Left renal cortex interstitium (tissue), 4 donors: ENCODE results near the gene B4GALT1. TPM values are rescaled to one million over a fixed set of nuclear protein-coding genes. Genes with fewer than 3 reads are reported as not detected.

Source experiments
- DNase-seq, 4 donors: peaks; one replicate each; pipeline ENCODE4 v3.0.0-alpha.2; 2013; ENCODE audit warnings: low read depth in 4 of 4, low spot score in 2 of 4, missing footprints in 1 of 4
- polyA plus RNA-seq, 4 donors: library from polyadenylated mRNA; unstranded; fragments of 120-200 nt; gene quantifications; one replicate each; pipeline ENCODE4 v1.2.1, GENCODE V29; 2013; ENCODE audit not compliant: insufficient read length in 4 of 4

The B4GALT1 gene
- polyA plus RNA-seq, 4 donors: 82.9 to 117 (median 105) TPM

DNA sequence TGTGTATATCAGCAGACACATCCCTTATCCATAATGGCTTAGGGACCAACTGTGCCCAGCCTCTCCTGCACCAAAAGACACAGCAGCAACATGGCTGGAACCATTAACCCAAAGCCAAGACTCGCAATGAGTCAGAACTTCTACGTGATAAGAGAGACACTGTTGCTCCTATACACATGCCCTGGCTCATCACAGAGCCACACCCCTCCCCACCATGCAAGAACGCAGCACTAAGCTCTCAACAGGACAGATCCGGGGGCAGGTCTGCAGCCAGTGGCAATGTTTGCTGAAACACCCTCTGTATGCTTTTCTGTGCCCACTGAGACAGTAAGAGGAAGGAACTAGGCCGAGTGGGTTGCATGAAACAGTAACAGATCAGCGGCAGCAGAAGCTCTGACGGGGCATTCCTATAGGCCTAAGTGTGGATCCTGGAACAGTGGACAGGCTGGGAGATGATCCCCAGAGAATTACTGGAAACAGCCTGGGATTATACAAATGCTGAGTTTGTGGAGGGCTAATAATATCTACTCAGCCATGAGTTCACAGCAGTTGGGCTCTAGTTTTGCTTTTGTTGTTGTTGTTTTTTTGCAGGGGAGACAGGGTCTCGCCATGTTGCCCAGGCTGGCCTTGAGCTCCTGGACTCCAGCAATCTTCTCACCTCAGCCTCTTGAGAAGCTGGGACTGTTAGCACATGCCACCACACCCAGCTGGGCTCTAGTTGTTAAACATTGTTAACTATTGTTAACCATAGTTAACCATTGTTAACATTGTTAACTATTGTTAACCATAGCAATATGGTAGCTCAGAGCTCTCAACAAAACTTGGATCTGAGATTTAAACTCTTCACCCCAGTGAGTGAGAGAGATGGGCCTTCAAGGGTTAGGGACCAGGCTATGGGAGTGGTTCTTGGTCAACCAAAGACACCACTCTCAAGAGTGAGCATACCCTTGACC, 41.0 kb downstream of the B4GALT1 start:
- DNase-seq: no peak

DNA sequence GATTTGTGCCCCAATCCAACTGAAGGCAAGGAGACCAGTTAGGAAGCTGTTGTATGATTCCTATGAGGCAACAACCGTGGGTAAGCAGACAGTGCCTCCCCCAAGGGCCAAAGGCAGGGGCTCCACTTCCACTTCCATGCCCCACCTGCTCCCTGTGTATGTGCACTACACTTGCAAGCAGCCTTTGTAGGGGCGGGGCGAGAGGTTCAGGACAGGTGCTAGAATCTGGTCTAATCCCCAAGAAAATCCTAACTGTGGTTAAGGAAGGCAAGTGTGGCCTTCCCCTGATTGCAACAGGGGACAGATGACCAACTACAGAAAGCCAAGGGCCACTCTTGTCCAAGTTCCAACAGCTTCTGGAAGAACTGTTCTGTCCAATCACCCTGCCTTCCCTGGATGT, 41.7 kb downstream of the B4GALT1 start:
- no peak for DNase-seq

DNA sequence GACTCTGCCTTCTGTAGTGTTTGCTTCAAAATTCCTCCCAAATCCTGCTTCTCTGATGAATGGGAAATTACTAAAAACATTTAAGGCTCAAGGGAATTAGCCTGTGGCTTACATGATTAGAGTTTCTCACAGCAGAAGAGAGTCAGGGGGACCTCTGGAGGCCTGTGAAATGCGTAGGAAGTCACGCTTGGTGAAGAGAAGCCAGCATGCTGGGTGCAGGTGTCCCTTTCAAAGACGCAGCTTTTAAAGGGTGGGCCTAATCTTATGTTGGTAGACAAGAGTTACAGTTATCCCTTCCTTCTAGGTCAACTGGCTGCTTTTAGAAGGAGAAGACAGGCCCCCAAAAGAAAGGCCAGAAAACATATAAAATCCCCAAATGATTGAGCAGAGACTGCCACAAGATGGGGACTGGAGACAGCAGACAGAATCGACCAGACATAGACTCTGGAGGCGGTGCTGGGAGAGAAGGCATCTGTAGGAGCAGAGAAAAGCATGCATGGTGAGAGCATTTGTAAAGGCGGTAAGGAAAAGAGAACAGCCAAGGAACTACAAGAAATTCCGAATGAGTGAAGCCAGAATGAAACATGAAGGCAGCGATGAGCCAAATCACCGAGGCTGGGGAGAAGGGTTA, 42.3 kb downstream of the B4GALT1 start:
- DNase-seq: no peak

DNA sequence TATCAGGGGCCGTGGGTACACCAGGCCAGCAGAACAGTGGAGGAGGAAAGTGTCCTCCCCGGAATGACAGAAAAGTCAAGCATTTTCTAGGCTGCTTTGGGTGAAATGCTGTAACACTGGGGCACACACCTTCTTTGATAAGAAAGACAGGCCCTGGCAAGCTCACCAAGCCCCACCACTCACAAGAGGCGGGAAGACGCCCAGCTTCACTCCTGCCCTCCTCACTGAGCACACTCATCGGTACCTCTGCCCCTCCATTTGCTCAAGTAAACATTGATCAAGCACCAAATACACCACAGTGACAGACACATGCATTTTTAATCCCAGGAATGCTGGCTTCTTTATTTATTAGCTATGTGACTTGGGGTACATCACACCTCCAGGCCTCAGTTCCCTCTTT, 43.1 kb downstream of the B4GALT1 start:
- DNase-seq: no peak

DNA sequence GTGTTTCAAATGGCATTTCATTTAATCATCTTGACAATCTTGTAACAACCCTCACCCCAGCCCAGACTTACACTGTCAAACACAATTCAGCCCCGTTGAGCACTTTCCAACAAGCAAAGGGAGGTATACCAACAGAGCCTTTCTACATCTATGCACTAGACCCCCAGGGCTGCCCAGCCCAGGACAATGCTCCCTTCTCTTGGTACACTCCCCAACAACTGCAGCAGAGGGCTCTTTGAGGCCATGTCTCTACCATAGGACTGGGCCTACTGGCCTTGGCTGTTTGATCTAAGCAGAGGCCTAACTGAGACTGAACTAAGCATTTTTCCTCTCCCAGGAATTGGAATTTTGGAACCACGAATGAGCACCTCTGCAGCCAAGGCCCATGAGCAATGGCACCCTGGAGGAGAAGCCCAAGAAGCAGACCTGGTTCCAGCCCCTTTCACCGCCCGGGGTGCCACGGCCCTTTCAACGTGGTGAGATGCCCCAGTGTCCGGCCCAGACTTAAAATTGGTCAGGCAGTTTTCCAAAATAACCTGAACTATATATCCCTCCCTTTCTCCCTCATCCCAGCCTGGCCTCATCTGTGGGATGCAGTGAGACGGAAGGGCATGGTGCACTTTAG, 43.6 kb downstream of the B4GALT1 start:
- no peak for DNase-seq

DNA sequence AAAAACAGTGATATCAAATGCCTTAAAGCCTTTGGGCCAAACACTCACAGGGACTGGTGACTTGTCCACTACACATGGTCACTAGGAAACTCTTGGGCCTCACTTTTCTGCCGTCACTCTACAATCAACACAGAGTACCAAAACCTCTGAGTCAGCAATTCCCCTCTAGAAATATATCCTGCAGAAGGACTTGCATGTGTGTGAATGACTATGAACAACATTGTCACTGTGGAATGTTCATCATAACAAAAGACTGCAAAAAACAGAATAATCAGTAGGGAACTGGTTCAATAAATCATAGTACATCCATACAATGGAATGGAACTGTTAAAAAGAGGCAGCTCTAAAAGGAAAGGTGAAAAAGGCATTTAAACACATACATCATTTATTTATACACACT, 46.5 kb downstream of the B4GALT1 start:
- no peak for DNase-seq

DNA sequence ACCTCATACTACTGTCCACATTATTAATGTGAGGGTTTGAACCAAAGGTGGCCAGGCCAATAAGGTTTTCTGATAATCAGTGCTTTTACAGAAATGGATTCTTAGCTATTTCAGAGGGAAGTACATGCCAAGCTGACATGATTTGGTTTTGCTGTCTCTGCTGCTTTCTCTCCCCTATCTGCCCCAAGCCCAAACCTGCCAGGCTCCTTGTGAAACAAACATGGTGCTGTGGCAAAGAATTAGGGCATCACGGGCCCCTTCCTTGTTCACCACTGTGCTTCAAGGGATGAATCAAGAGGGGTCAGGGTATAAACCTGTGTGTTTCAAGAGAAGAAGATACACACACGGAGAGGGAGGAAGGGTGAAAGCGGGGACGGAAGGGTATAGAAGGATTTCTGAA, 49.3 kb downstream of the B4GALT1 start:
- DNase-seq: no peak

DNA sequence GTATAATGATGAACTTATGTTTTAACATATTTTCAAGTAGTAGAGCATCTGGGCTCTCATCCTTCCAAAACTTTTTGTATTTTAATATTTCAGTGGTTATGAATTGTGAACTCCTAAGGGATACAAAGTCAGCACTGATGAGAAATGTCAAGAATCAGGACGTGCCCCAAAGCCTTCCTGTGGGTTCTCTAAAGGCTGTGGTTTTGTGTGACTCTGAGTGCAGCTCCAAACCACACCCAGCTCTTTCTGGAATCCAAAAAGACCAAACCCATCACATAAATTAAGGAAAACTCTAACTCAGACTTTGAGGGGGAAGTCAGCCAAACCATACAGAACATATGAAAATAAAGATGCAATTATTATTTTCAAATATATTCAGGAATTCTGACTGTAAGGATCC, 49.8 kb downstream of the B4GALT1 start:
- DNase-seq: no peak

DNA sequence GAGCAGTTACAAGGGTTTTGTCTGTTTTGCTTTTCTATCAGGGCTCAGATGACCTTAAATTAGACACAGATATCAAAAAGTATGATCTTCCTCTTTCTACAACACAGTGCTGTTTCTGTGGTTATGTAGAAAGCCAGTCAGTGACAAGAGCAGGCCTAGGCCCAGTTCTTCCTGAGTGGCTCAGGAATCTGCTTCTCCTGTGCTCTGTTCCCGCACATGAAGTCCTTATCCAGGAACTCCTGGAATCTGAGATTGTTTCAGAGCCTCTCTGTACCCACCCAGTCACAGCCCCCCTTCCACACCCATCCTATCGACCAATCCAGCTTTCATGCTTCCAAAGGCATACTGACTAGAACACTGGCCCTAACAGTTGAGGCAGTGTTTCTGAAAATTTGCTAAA, 50.3 kb downstream of the B4GALT1 start:
- DNase-seq: no peak

DNA sequence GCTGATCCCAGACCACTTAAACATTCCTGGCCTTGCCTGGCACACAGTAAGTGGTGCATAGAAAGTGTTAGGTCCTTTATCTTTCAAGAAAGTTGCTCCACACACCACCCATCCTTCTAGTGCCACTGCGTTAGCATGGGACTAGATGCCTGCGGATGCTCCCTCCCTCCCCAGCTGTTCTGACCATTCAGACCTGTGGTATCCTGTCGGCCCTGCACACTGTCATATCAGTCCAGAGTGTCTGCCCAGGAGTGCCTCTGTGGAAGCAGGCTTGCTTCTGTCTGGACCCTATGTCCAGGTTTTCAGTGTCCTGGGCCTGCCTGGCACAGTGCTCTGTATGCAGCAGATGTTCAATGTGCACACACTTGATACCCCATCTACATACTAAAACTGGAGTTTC, 52.4 kb downstream of the B4GALT1 start:
- no peak for DNase-seq

DNA sequence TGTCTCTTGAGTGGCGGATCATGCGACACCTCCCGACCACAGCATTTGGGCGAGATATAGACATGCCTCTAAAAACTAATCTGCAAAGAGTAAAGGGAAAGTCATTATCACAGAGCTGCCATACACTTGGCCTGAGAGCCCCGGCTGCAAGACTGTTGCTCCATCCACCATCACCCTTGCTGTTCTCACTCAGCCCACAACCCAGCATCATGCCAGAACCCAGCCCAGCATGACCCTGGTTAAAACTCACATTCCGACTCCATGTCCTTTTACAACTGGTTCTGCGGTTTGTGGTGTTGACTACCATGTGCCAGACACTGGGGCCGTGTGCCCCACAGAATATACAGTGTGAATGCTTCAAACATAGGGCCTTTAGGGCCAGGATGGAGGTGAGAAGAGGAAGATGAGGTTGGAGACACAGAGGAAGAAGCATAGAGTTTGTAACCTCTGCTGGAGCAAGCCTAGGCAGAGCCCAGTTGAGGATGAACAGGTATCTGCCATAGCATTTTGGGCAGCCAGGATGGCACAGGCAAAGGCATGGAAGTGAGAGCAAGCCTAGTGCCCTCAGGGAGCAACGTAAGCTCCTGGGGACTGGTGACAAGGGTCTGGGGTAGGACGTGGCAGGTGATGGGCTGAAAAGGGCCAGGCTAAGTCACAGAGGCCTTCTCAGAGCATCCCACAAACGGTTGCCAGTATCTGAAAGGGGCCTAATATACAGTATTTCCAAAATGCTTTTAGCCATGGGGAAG, 53.2 kb downstream of the B4GALT1 start:
- no peak for DNase-seq

DNA sequence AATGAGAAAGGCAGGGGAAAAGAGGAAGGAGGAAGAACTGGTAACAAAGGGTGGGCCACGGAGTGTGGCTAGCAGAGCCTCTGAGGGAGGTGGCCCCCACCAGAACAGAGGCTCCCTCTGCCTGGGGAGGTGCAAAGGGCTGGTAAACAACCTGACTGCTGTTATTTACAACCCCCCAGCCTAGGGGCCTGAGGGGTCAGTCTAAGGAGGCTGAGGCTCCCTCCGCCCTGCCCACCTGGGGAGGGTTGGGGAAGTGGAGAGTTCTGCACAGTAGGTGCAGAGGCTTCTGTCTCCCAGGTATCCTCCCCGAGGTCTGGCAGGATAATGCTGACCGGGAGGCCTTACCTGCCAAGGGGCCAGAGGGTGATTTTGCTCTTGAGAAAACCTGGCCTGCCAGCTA, 55.0 kb downstream of the B4GALT1 start:
- DNase-seq: no peak

DNA sequence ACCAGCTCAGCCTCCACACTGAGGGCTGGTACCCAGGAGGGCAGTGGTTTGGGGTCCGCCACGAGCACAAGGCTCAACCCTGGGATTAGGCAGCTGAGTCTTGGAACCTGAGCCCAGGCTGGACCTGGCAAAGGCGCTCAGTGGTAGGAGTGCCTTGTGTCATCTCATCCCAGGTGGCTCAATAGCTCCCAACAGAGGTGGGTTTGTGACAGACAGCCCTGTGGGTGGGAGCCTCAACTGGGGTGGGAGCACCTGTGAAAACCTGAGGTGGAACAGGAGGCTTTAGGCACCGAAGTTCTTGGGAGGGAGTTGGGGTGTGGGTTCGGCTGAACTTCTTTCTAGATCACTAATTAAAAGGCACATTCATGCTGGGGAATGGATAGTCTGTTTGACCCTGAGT, 55.5 kb downstream of the B4GALT1 start:
- no peak for DNase-seq

DNA sequence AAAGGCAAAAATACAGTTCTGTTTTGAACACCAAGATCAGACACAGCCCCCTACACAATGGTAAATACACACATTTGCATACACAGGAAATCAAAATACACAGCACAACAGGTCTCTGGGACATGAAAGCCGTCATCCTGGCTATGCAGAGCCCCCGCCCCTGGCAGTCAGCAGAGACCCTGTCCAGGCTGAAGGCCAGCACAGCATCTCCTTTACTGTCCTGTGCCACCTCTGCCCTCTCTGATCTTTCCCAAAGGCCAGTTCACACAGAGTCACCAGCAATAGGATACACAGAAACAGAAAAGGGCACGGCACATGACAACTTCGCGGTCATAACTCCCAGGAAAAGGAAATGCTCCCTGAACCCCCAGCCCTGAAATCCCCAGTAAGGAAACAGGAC, 56.5 kb downstream of the B4GALT1 start:
- no peak for DNase-seq

DNA sequence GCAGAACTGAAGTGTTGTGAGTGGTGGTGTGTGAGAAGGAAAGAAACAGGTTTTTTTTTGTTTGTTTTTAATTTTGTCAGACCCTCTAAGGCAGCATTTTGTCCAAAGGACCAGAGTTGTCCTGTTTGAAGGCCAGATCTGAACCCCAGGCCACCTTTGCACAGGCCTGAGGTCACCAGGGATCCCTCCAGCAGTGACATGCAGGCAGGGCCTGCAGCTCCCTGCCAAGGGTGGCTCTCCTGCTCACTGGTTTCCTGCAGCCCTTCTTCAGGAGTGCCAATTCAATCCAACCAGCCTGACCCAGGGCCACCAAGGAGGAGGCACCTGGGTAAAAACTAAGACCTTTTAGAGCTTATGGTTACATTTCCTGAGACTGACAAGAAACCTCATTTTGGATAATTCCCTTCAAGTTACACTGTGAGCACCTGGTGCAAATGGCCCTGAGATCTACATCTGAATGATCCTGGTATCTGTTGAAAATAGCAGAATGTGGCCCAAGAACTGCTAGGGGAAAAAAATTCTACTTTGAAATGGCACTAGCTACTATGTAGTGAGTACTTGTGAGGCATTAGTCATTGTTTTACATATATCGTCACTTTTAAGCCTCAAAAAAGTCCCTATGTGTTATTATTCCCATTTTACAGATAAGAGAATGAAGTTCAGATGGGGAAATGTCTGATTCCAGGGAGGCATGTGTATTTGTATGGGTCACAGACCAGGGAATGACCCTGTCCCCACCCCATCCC, 57.1 kb downstream of the B4GALT1 start:
- no peak for DNase-seq

DNA sequence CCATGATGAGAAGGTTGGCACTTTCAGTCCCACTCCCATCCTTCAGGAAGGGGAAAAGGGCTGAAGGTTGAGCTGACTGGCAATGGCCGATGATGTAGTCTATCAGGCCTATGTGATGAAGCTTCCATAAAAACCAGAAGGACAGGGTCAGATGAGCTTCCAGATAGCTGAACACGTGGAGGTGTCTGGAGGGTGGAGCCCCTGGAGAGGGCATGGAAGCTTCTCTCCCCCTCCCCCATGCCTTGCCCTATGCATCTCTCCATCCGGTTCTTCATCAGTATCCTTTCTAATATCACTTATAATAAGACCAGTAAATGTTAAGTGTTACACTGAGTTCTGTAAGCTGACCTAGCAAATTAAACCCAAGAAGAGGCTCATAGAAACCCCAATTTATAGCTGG, 58.0 kb downstream of the B4GALT1 start:
- no peak for DNase-seq

DNA sequence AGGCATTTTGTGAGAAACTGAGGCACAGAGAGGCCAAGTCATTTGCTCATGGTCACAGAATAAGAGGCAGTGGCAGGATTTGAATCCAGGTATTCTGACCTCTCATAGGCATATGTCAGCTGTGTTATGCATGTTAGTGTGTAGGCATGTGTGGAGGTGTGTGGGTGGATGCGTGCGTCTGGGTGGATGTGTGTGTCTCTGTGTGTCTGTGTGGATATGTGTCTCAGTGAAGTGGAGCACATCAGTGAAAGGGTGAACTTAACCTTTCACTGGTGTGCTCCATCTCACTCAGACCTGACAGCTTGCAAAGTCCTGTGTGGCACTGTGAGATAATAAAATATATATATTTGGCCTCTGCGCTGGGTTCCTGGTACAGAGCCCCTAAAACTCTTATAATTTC, 58.7 kb downstream of the B4GALT1 start:
- DNase-seq: no peak

DNA sequence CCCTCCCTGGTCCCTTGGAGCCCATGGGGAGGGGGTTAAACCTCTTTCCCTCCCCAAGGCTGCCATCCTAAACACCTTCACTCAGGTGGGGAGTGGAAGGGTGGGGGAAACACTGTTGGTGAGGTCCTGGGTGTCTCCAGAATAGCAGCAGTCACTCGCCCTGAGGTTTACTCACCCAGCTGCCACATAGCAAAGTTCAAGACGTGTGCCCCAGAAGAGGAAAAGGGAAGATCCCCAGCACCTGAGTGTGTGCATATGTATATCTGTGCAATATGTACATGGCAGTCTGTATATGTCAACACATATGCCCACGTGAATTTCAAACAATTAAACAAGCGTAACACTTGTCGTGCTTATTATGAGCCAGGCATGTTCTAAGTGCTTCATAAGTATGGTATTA, 59.4 kb downstream of the B4GALT1 start:
- no peak for DNase-seq

DNA sequence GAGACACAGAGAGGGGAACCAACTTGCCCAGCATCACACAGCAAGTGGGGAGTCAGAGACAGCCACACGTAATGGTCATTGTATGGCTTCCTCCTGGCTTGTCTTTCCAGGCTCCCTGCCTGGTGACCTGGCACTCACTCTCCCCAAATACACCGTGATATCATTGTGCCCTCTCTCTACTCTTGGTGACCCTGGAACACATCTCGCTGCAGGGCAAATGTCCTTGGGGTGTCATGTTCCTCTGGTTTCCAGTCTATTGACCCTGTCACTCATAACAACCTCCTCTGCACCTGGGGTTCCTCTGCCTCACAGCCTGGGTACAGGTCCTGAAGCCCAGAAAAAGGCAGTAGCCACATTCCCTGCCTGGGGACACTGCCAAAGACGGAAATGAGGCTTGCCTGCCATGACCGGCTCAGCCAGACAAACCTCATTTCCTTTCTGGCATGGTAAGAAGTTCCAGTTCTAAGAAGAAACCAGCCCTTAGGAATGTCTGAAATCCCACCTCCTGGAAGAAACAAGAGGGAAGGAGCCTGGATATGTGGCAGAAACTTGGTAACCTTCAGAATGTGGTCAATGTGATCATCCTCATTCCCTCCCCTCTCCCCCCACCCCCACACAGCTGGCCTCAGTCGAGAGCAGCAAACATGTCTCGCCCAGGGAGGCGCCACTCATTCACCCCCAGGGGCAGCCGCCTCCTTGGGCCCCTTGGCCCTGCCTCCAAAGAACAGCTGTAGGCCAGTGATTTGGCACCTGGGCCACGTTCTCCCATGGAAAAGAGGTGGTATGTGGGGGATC, 60.1 kb downstream of the B4GALT1 start:
- peak in 2 of 4 donors; percentile 24 for DNase-seq
